Neural progenitor cell (in vitro differentiated cells): Measurements from ENCODE around the gene ATG3. TPM values are rescaled to one million over a fixed set of nuclear protein-coding genes. Genes with fewer than 3 reads are reported as not detected.

ENCODE experiments used
- DNase-seq: peaks from one replicate; pipeline ENCODE4 v3.0.0-alpha.2; 2016; ENCODE audit warnings: low spot score
- H2AFZ ChIP-seq: fragments of 200-600 bp; sonication (generic); replicated peaks from 2 replicates; pipeline ENCODE4 v1.6.1; 2016; ENCODE audit warnings: antibody characterized with exemption
- H3F3A ChIP-seq: fragments of 200-600 bp; sonication (generic); 2 replicates; pipeline ENCODE4 v1.6.1; 2016; ENCODE audit warnings: antibody characterized with exemption, low read depth
- H3K27ac ChIP-seq: fragments of 200-600 bp; sonication (generic); 2 replicates; pipeline ENCODE4 v1.5.1; 2016; ENCODE audit warnings: mild to moderate bottlenecking
- H3K27me3 ChIP-seq: fragments of 200-600 bp; sonication (generic); 2 replicates; pipeline ENCODE4 v1.6.1; 2016; ENCODE audit warnings: mild to moderate bottlenecking, moderate library complexity
- H3K36me3 ChIP-seq: fragments of 200-600 bp; sonication (generic); 2 replicates; pipeline ENCODE4 v1.5.1; 2016
- H3K4me1 ChIP-seq: fragments of 200-600 bp; sonication (generic); 2 replicates; pipeline ENCODE4 v1.6.1; 2016; ENCODE audit warnings: mixed run types
- H3K4me2 ChIP-seq: fragments of 200-600 bp; sonication (generic); 2 replicates; pipeline ENCODE4 v1.6.1; 2016
- H3K4me3 ChIP-seq: fragments of 200-600 bp; sonication (generic); 2 replicates; pipeline ENCODE4 v1.5.1; 2016
- H3K79me2 ChIP-seq: fragments of 200-600 bp; sonication (generic); 2 replicates; pipeline ENCODE4 v1.6.1; 2016; ENCODE audit warnings: low read depth
- H3K9ac ChIP-seq: fragments of 200-600 bp; sonication (generic); 2 replicates; pipeline ENCODE4 v1.6.1; 2016
- H3K9me3 ChIP-seq: fragments of 200-600 bp; sonication (generic); 2 replicates; pipeline ENCODE4 v1.5.1; 2016; ENCODE audit warnings: low read depth
- H4K20me1 ChIP-seq: fragments of 200-600 bp; sonication (generic); 2 replicates; pipeline ENCODE4 v1.6.1; 2016; ENCODE audit warnings: low read depth
- H3K27ac Mint-ChIP-seq: 3 replicates; pipeline ENCODE4 v1.8.0; 2021; ENCODE audit warnings: mixed read lengths
- H3K27me3 Mint-ChIP-seq: 2 replicates; pipeline ENCODE4 v1.8.0; 2022; ENCODE audit warnings: low read depth, mild to moderate bottlenecking, inconsistent platforms, moderate library complexity, mixed read lengths; ENCODE audit not compliant: insufficient read depth
- H3K36me3 Mint-ChIP-seq: 3 replicates; pipeline ENCODE4 v1.8.0; 2021; ENCODE audit warnings: mixed read lengths
- H3K4me1 Mint-ChIP-seq: 3 replicates; pipeline ENCODE4 v1.8.0; 2021; ENCODE audit warnings: mixed read lengths
- H3K4me3 Mint-ChIP-seq: 3 replicates; pipeline ENCODE4 v1.8.0; 2021; ENCODE audit warnings: mild to moderate bottlenecking, moderate library complexity, mixed read lengths
- H3K9me3 Mint-ChIP-seq: 3 replicates; pipeline ENCODE4 v1.8.0; 2020; ENCODE audit warnings: mixed read lengths
- EZH2 ChIP-seq: fragments of 200-600 bp; sonication (generic); IDR thresholded peaks from 2 replicates; pipeline ENCODE4 v1.6.1; 2017; ENCODE audit warnings: antibody characterized with exemption, mild to moderate bottlenecking, moderate library complexity
- EZH2phosphoT487 ChIP-seq: fragments of 200-600 bp; sonication (generic); IDR thresholded peaks from 2 replicates; pipeline ENCODE4 v1.6.1; 2017; ENCODE audit warnings: antibody characterized with exemption
- total RNA-seq: library from RNA; depleted of rRNA; stranded (reverse); fragments of >200 nt; gene quantifications from 2 replicates; pipeline ENCODE4 v1.2.3, GENCODE V29; 2015; ENCODE audit warnings: low replicate concordance
- TF ChIP-seq, protein P1 (sequence below): fragments of 200-600 bp; sonication (generic); IDR thresholded peaks from 2 replicates; pipeline ENCODE4 v1.5.1; 2017; ENCODE audit warnings: antibody characterized with exemption, mild to moderate bottlenecking

The ATG3 gene
- total RNA-seq, 1 donor from 2014 or later = 55.8 TPM

DNA sequence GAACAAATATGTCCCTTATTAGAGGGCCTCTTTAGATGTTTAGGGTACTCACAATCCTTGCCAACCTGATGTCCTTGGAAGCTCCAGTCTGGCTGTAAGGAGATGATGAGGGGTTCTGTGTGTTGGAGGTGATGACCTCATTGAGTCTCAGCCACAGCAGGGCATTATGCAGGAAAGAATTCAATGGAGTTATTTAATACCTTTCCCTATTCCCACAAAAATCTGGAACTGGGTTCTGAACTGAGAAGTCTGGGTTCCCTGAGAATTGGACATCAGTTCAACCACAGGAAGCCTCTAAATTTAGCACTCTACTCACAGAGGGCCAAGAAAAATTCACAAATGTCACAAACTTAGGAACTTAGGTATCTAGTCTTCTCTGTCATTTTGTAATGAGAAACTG, 37.0 kb upstream of the ATG3 start:
- Histone ChIP-seq H3K4me2 (no peak overlapping the region), H3F3A (no peaks in the 10 kb centered on the region), H3K27ac (no peak overlapping the region), H3K9ac (no peak overlapping the region), H3K4me3 (no peak overlapping the region), H3K36me3 (no peaks in the 10 kb centered on the region), H3K4me1 (no peaks in the 10 kb centered on the region), H3K27me3 (no peaks in the 10 kb centered on the region), H3K79me2 (no peaks in the 10 kb centered on the region), H4K20me1 (no peaks in the 10 kb centered on the region), H3K9me3 (no peaks in the 10 kb centered on the region), H2AFZ (no peak overlapping the region)
- Mint-ChIP-seq H3K4me1 (peaks cover 25% of the 10 kb centered on the region), H3K4me3 (no peak overlapping the region), H3K36me3 (peaks cover 9% of the 10 kb centered on the region), H3K27ac (no peak overlapping the region), H3K9me3 (peaks cover 3% of the 10 kb centered on the region), H3K27me3 (peaks cover 3% of the 10 kb centered on the region)
- TF ChIP-seq, protein P1, sequence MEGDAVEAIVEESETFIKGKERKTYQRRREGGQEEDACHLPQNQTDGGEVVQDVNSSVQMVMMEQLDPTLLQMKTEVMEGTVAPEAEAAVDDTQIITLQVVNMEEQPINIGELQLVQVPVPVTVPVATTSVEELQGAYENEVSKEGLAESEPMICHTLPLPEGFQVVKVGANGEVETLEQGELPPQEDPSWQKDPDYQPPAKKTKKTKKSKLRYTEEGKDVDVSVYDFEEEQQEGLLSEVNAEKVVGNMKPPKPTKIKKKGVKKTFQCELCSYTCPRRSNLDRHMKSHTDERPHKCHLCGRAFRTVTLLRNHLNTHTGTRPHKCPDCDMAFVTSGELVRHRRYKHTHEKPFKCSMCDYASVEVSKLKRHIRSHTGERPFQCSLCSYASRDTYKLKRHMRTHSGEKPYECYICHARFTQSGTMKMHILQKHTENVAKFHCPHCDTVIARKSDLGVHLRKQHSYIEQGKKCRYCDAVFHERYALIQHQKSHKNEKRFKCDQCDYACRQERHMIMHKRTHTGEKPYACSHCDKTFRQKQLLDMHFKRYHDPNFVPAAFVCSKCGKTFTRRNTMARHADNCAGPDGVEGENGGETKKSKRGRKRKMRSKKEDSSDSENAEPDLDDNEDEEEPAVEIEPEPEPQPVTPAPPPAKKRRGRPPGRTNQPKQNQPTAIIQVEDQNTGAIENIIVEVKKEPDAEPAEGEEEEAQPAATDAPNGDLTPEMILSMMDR = no peak
- TF ChIP-seq EZH2 = no peak
- TF ChIP-seq EZH2phosphoT487 = no peak
- no peak for DNase-seq

DNA sequence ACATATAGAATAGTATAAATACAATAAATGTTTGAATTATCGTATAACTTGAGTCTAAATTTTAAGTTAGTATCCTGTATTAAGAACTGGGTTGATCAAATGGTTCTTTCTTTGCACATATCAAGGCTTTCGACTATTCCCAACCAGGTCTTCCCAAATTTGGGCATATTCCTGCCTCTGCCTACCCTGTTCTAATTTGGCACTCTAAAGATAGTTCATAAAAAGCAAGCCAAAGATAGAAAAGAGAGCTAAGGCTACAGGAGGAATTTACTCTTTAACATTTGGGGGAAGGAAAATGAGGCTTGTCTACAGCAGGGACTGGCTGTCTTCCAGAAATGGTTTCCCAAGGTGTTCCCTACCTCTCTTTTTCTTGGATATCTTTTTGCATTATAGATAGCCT, 36.2 kb upstream of the ATG3 start:
- peaks cover 3% of the 10 kb centered on the region for H3K27me3 Mint-ChIP-seq
- H3K36me3 ChIP-seq = no peaks in the 10 kb centered on the region
- no peaks in the 10 kb centered on the region for H3K27me3 ChIP-seq
- TF ChIP-seq EZH2 = no peak
- no peak for TF ChIP-seq EZH2phosphoT487
- TF ChIP-seq, protein P1 = no peak
- H4K20me1 ChIP-seq = no peaks in the 10 kb centered on the region
- H3K4me2 ChIP-seq = no peak overlapping the region
- H3K4me3 Mint-ChIP-seq = no peak overlapping the region
- H3K27ac ChIP-seq = no peak overlapping the region
- H3K4me1 ChIP-seq = peaks cover 2% of the 10 kb centered on the region
- no peak overlapping the region for H2AFZ ChIP-seq
- no peak overlapping the region for H3K9ac ChIP-seq
- peaks cover 20% of the 10 kb centered on the region for H3K4me1 Mint-ChIP-seq
- peaks cover 4% of the 10 kb centered on the region for H3K9me3 Mint-ChIP-seq
- H3K4me3 ChIP-seq = no peak overlapping the region
- H3F3A ChIP-seq = peaks cover 5% of the 10 kb centered on the region
- no peaks in the 10 kb centered on the region for H3K79me2 ChIP-seq
- DNase-seq = no peak
- peaks cover 12% of the 10 kb centered on the region for H3K36me3 Mint-ChIP-seq
- H3K27ac Mint-ChIP-seq = no peak overlapping the region
- no peaks in the 10 kb centered on the region for H3K9me3 ChIP-seq

GRCh38 chr3:112594856-112595255, 33.1 kb upstream of the ATG3 start:
- Histone ChIP-seq H3K36me3 (no peaks in the 10 kb centered on the region), H3K9me3 (no peaks in the 10 kb centered on the region), H3K4me1 (peaks cover 11% of the 10 kb centered on the region), H3K4me3 (no peak overlapping the region), H3K27me3 (no peaks in the 10 kb centered on the region), H3K4me2 (no peak overlapping the region), H3F3A (peaks cover 13% of the 10 kb centered on the region), H4K20me1 (no peaks in the 10 kb centered on the region), H3K27ac (no peak overlapping the region), H3K79me2 (no peaks in the 10 kb centered on the region), H3K9ac (no peak overlapping the region), H2AFZ (no peak overlapping the region)
- DNase-seq = no peak
- H3K27ac Mint-ChIP-seq = no peak overlapping the region
- H3K4me1 Mint-ChIP-seq = no peaks in the 10 kb centered on the region
- no peak overlapping the region for H3K4me3 Mint-ChIP-seq
- H3K27me3 Mint-ChIP-seq = no peaks in the 10 kb centered on the region
- TF ChIP-seq EZH2 = no peak
- TF ChIP-seq, protein P1 = no peak
- peaks cover 38% of the 10 kb centered on the region for H3K36me3 Mint-ChIP-seq
- peaks cover 11% of the 10 kb centered on the region for H3K9me3 Mint-ChIP-seq
